Lower lobe of right lung (tissue), 2 donors: ENCODE data around the gene RAMP1. TPM values are rescaled to one million over a fixed set of nuclear protein-coding genes. Genes with fewer than 3 reads are reported as not detected.

Experiments
- ATAC-seq, 2 donors: fragments of 200-7000 bp; cut with Tn5 transposase; one replicate each; pipeline ENCODE4 v1.9.1; 2020 to 2022; ENCODE audit warnings: mild to moderate bottlenecking in 2 of 2, moderate library complexity in 2 of 2
- DNase-seq: peaks from one replicate; pipeline ENCODE4 v3.0.0-alpha.2; 2020
- H3K27ac ChIP-seq: fragments of 200-600 bp; one replicate; pipeline ENCODE4 v1.8.0; 2022
- H3K27me3 ChIP-seq: fragments of 200-600 bp; one replicate; pipeline ENCODE4 v1.8.0; 2022; ENCODE audit warnings: low read depth
- H3K36me3 ChIP-seq: fragments of 200-600 bp; one replicate; pipeline ENCODE4 v1.8.0; 2022; ENCODE audit warnings: mild to moderate bottlenecking
- H3K4me1 ChIP-seq: fragments of 200-600 bp; one replicate; pipeline ENCODE4 v1.8.0; 2022
- H3K4me3 ChIP-seq: fragments of 200-600 bp; one replicate; pipeline ENCODE4 v1.8.0; 2022; ENCODE audit warnings: mild to moderate bottlenecking
- H3K9me3 ChIP-seq: fragments of 200-600 bp; one replicate; pipeline ENCODE4 v1.8.0; 2022
- intact Hi-C: fragments of 100-400 bp; cut with DNase I; formaldehyde crosslinking; loops from one replicate; pipeline ENCODE4 v1.11.0; 2022
- total RNA-seq: library from RNA; stranded (reverse); fragmentation: NEBNext Ultra II Directional; extraction: Animal tissue kit (Norgen Biotek cat#: 25700); gene quantifications from one replicate; pipeline ENCODE4 v1.2.1, GENCODE V29; 2021
- TF ChIP-seq, protein P1 (sequence below): fragments of 200-600 bp; IDR thresholded peaks from one replicate; pipeline ENCODE4 v1.8.0; 2022; ENCODE audit warnings: antibody characterized with exemption, mild to moderate bottlenecking
- donor health status: DM: no; HTN: yes; CAD: no; lungs with severe emphysema.

RAMP1 gene
- total RNA-seq, 1 donor from 2014 or later, result 5.1 TPM

DNA sequence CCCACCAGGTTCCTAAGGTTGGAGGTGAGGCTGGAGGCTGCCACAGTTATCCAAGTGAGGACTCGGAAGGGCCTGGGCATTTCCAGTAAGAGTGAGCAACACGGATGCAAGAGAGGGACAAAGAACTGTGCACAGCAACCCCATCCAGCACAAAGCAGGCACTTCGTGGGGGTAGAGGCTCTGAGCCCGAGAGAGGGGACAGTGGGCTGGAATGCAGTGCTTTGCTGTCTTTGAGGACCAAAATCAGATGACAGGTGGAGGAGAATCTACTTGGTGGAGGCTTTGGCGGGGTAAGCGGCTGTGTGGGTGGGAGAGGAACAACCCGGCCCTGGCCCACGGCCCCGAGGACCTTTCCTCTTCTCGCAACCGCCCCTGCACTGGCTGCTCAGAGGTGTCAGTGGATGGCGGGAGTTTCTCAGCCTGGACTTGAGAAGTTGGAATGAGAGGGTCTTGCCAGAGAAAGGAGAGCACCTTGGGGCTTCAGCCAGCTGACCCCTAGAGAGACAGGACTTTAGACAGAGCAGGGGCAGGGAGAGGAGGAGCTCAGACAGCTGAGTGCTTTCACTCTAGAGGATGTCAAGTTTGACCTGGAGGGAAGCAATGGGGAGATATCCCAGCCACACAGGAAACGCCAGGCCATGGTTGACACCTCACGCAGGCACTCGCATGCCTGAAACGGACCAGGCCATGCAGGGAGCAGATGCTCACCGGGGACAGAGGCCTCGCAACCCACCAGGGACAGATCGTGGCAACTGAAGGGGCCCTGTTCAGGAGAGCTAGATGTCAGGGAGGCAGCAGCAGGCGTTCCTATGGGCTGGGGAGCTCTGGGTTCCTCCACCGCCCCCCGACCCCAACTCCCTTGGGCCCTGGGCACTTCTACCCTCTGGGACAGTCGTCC, 11.6 kb downstream of the RAMP1 start:
- no peak for DNase-seq
- TF ChIP-seq, protein P1, sequence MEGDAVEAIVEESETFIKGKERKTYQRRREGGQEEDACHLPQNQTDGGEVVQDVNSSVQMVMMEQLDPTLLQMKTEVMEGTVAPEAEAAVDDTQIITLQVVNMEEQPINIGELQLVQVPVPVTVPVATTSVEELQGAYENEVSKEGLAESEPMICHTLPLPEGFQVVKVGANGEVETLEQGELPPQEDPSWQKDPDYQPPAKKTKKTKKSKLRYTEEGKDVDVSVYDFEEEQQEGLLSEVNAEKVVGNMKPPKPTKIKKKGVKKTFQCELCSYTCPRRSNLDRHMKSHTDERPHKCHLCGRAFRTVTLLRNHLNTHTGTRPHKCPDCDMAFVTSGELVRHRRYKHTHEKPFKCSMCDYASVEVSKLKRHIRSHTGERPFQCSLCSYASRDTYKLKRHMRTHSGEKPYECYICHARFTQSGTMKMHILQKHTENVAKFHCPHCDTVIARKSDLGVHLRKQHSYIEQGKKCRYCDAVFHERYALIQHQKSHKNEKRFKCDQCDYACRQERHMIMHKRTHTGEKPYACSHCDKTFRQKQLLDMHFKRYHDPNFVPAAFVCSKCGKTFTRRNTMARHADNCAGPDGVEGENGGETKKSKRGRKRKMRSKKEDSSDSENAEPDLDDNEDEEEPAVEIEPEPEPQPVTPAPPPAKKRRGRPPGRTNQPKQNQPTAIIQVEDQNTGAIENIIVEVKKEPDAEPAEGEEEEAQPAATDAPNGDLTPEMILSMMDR, result no peak
- H3K36me3 ChIP-seq, result no peaks in the 10 kb centered on the region
- intact Hi-C loops, result no loop called here
- H3K4me3 ChIP-seq, result no peak overlapping the region
- H3K27me3 ChIP-seq, result no peaks in the 10 kb centered on the region
- H3K4me1 ChIP-seq, result no peaks in the 10 kb centered on the region
- H3K27ac ChIP-seq, result no peak overlapping the region
- no peak for ATAC-seq
- no peaks in the 10 kb centered on the region for H3K9me3 ChIP-seq

DNA sequence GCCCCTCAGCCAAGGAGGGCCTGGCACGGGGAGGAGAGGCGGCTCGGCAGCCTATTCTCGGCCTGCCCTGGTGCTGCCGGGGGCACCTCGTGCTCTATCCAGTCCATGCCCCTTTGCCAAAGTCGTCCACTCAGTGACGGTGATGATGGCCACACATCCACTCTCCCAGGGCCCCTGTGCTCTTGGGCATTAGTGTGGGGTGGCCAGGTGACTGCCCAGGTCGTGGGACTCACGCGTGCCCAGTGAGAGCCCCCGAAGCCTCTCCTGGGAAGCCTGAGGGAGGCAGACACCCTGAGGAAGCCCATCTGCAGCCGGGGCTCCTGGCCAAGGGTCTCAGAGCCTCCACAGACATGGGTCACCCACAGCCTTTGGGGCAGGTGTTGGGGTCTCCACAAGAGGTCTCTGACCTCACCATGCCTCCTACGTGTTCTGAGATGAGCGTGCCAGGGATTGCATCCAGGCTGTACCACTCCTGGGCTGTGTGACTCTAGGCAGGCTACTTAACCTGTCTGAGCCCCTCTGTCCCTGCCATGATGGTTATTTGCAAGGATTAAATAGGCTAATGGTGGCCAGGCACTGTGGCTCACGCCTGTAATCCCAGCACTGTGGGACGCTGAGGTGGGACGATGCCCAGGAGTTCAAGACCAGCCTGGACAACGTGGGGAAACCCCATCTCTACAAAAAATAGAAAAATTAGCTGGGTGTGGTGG, 12.9 kb downstream of the RAMP1 start:
- intact Hi-C loops, result no loop called here
- DNase-seq (peak; percentile 23), ATAC-seq (no peak)
- TF ChIP-seq, protein P1, result no peak
- Histone ChIP-seq H3K4me1 (no peaks in the 10 kb centered on the region), H3K4me3 (no peak overlapping the region), H3K27me3 (no peaks in the 10 kb centered on the region), H3K36me3 (no peaks in the 10 kb centered on the region), H3K27ac (no peak overlapping the region), H3K9me3 (no peaks in the 10 kb centered on the region)

DNA sequence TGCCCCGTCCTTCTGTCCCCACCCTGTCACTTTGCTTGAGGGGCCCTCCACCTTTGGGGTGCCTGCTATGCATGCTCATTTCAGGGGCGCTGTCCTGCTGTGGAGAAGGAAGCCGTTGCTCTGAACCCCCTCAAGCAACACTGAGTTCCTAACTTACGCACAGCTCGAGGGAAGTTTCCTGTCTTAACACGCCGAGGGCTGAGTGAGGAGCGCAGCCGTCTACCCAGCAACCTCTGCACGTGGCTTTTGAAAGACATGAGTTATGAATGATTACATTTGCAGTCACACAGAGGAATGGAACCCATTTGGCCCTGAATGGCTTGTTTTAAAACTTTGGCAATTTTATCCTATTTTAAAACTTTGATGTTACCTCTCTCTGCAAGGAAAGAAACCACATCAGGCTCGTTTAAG, 14.0 kb downstream of the RAMP1 start:
- ATAC-seq, result no peak

DNA sequence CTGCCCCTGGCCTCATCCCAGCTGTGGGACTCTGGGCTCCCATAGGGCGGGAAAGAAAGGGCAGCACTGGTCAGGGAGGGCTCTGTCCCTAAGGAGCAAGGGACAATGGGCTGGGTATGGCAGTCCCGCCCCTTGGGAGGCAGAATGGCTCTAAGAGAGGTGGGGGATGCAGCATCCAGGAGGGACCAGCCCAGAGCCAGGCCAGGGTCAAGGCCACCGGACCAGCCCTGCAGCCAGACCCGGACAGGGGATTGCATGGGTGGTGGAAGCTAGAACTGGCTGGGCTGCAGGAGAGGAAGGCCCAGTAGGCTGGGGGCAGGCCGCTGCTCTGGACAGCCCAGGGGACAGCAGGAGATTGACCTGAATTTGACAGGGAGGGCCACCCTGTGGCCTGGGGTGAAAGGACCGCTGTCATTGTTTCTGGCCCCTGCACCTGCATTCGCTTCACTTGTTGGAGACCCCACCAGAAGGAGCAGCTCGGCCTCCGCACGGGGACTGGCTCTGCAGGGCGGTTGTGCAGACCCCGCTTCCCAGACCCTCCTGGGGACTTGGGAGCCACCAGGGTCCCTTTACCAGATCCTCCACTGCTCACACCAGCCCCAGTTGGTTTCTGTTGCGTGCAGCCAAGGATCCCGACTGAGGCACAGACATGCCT, 14.6 kb downstream of the RAMP1 start:
- Histone ChIP-seq H3K9me3 (no peaks in the 10 kb centered on the region), H3K4me3 (no peak overlapping the region), H3K27me3 (no peaks in the 10 kb centered on the region), H3K27ac (no peak overlapping the region), H3K36me3 (no peaks in the 10 kb centered on the region), H3K4me1 (no peaks in the 10 kb centered on the region)
- TF ChIP-seq, protein P1, result no peak
- intact Hi-C loops, result no loop called here
- peak; percentile 28 for DNase-seq
- ATAC-seq, result no peak

More for the DNA sequence above, 14.0 kb downstream of the RAMP1 start:
- Histone ChIP-seq H3K27ac (no peak overlapping the region), H3K4me3 (no peak overlapping the region), H3K36me3 (no peaks in the 10 kb centered on the region), H3K4me1 (no peaks in the 10 kb centered on the region), H3K27me3 (no peaks in the 10 kb centered on the region), H3K9me3 (no peaks in the 10 kb centered on the region)
- intact Hi-C loops, result no loop called here
- TF ChIP-seq, protein P1, result no peak
- DNase-seq, result peak; percentile 33

DNA sequence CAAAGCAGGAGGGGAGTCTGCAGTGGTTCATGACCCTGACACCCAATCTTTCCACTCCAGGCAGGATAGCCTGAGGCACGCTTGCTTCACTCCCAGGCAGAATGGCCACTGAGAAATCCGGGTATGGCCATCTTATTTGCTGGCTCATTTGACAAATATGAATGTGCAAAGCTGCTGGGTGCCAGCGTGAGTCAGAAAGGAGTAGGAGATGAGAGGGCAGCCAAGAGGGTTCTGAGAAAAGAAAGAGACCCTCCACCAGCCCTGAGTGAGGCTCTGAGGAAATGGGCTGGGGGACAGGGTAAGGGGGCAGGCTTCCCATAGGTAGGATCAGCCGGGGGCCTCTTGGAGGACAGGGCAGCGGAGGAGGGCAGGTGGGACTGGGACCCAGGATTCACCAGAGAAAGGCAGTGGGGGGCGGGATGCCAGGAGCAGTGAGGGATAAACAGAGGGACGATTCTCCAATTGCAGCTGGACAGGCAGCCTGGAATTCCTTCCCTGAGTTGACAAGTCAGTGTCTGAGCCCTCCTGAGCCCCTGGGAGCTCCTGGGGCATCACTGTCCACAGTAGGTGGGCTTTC, 15.2 kb downstream of the RAMP1 start:
- no peak overlapping the region for H3K27ac ChIP-seq
- H3K36me3 ChIP-seq, result no peaks in the 10 kb centered on the region
- TF ChIP-seq, protein P1, result no peak
- no peaks in the 10 kb centered on the region for H3K27me3 ChIP-seq
- no peaks in the 10 kb centered on the region for H3K9me3 ChIP-seq
- H3K4me3 ChIP-seq, result no peak overlapping the region
- H3K4me1 ChIP-seq, result no peaks in the 10 kb centered on the region
- intact Hi-C loops, result no loop called here
- DNase-seq (peak; percentile 21), ATAC-seq (no peak)
